WTC11 (cell line): Measurements from ENCODE around the gene PPP3CA. TPM values are rescaled to one million over a fixed set of nuclear protein-coding genes. Genes with fewer than 3 reads are reported as not detected.

Experiments used
- ATAC-seq: fragments of 200-7000 bp; cut with Tn5 transposase; 2 replicates; pipeline ENCODE4 v1.10.0; 2021; ENCODE audit warnings: mild to moderate bottlenecking, moderate library complexity
- CTCF ChIA-PET: fragments of 300-600 bp; sonication (Branson Sonifier 250); formaldehyde crosslinking; loops from one replicate; lab custom pipeline; 2021; ENCODE audit warnings: antibody characterized with exemption; lab: Charles Lee
- POLR2A ChIA-PET: fragments of 350-600 bp; sonication (Branson Sonifier 250); formaldehyde crosslinking; loops from one replicate; lab custom pipeline; 2021; ENCODE audit warnings: antibody characterized with exemption; lab: Charles Lee
- DNase-seq: peaks from one replicate; pipeline ENCODE4 v3.0.0; 2021; ENCODE audit warnings: low spot score
- H3K27ac Mint-ChIP-seq: 2 replicates; pipeline ENCODE4 v1.8.0; 2021; ENCODE audit warnings: mixed read lengths
- H3K27me3 Mint-ChIP-seq: 2 replicates; pipeline ENCODE4 v1.8.0; 2021; ENCODE audit warnings: low read depth, mild to moderate bottlenecking, moderate library complexity, mixed read lengths
- H3K36me3 Mint-ChIP-seq: 2 replicates; pipeline ENCODE4 v1.8.0; 2021; ENCODE audit warnings: mixed read lengths
- H3K4me1 Mint-ChIP-seq: 2 replicates; pipeline ENCODE4 v1.8.0; 2022; ENCODE audit warnings: mixed read lengths
- H3K4me3 Mint-ChIP-seq: 2 replicates; pipeline ENCODE4 v1.8.0; 2021; ENCODE audit warnings: mild to moderate bottlenecking, moderate library complexity, mixed read lengths
- H3K9me3 Mint-ChIP-seq: 2 replicates; pipeline ENCODE4 v1.8.0; 2021; ENCODE audit warnings: mixed read lengths
- ATF1 ChIP-seq: sonication (generic); formaldehyde crosslinking; IDR thresholded peaks from 2 replicates; pipeline ENCODE4 v1.8.1; 2023; ENCODE audit warnings: mild to moderate bottlenecking, moderate library complexity, missing genetic modification reagents
- CBFB ChIP-seq: sonication (generic); formaldehyde crosslinking; IDR thresholded peaks from 2 replicates; pipeline ENCODE4 v1.8.1; 2022; ENCODE audit warnings: mild to moderate bottlenecking, low read depth, missing genetic modification reagents
- CREM ChIP-seq: sonication (generic); formaldehyde crosslinking; IDR thresholded peaks from 2 replicates; pipeline ENCODE4 v1.8.1; 2022; ENCODE audit warnings: mild to moderate bottlenecking, missing genetic modification reagents, moderate library complexity
- E2F4 ChIP-seq: sonication (generic); formaldehyde crosslinking; IDR thresholded peaks from 2 replicates; pipeline ENCODE4 v1.8.1; 2022; ENCODE audit warnings: low read depth, mild to moderate bottlenecking, moderate library complexity, missing genetic modification reagents, borderline replicate concordance
- GRHL2 ChIP-seq: fragments of 250-450 bp; sonication (Bioruptor Pico); IDR thresholded peaks from 2 replicates; pipeline ENCODE4 v1.8.0; 2022; ENCODE audit warnings: mild to moderate bottlenecking, moderate library complexity; ENCODE audit not compliant: insufficient replicate concordance, severe bottlenecking
- GTF2I ChIP-seq: fragments of 250-450 bp; sonication (Bioruptor Pico); conservative IDR thresholded peaks from 2 replicates; pipeline ENCODE4 v1.4.0; 2021; ENCODE audit warnings: mild to moderate bottlenecking
- HMGA2 ChIP-seq: fragments of 250-450 bp; sonication (Bioruptor Pico); IDR thresholded peaks from 2 replicates; pipeline ENCODE4 v1.4.0; 2021; ENCODE audit warnings: mild to moderate bottlenecking, moderate library complexity
- IRF1 ChIP-seq: sonication (generic); formaldehyde crosslinking; IDR thresholded peaks from 2 replicates; pipeline ENCODE4 v1.8.0; 2023; ENCODE audit warnings: missing genetic modification reagents
- KAT7 ChIP-seq: sonication (generic); formaldehyde crosslinking; IDR thresholded peaks from 2 replicates; pipeline ENCODE4 v1.8.1; 2023; ENCODE audit warnings: missing genetic modification reagents, mild to moderate bottlenecking, borderline replicate concordance
- MLX ChIP-seq: sonication (generic); formaldehyde crosslinking; IDR thresholded peaks from 2 replicates; pipeline ENCODE4 v1.8.1; 2023; ENCODE audit warnings: mild to moderate bottlenecking, missing genetic modification reagents, moderate library complexity
- MXD4 ChIP-seq: fragments of 250-450 bp; sonication (Bioruptor Pico); IDR thresholded peaks from 2 replicates; pipeline ENCODE4 v1.8.0; 2021; ENCODE audit warnings: mild to moderate bottlenecking, moderate library complexity, borderline replicate concordance
- NR1H2 ChIP-seq: sonication (generic); formaldehyde crosslinking; IDR thresholded peaks from 2 replicates; pipeline ENCODE4 v1.9.0; 2021; ENCODE audit warnings: mild to moderate bottlenecking, moderate library complexity, missing genetic modification reagents
- NR3C1 ChIP-seq: sonication (generic); formaldehyde crosslinking; conservative IDR thresholded peaks from 2 replicates; pipeline ENCODE4 v1.8.1; 2023; ENCODE audit warnings: low read depth, mild to moderate bottlenecking, missing genetic modification reagents
- SMAD3 ChIP-seq: sonication (generic); formaldehyde crosslinking; IDR thresholded peaks from 2 replicates; pipeline ENCODE4 v1.8.0; 2022; ENCODE audit warnings: missing genetic modification reagents, mild to moderate bottlenecking, borderline replicate concordance
- TCF7 ChIP-seq: sonication (generic); formaldehyde crosslinking; IDR thresholded peaks from 2 replicates; pipeline ENCODE4 v1.8.0; 2022; ENCODE audit warnings: mild to moderate bottlenecking, low read depth, missing genetic modification reagents, moderate library complexity
- TEAD1 ChIP-seq: sonication (generic); formaldehyde crosslinking; IDR thresholded peaks from 2 replicates; pipeline ENCODE4 v1.8.0; 2022; ENCODE audit warnings: mild to moderate bottlenecking, missing genetic modification reagents
- TP53 ChIP-seq: sonication (generic); formaldehyde crosslinking; IDR thresholded peaks from 2 replicates; pipeline ENCODE4 v1.8.1; 2023; ENCODE audit warnings: mild to moderate bottlenecking, missing genetic modification reagents
- ZNF281 ChIP-seq: sonication (generic); formaldehyde crosslinking; IDR thresholded peaks from 2 replicates; pipeline ENCODE4 v1.8.0; 2023; ENCODE audit warnings: mild to moderate bottlenecking, missing genetic modification reagents
- ZNF317 ChIP-seq: sonication (generic); formaldehyde crosslinking; IDR thresholded peaks from 2 replicates; pipeline ENCODE4 v1.8.1; 2023; ENCODE audit warnings: low read depth, mild to moderate bottlenecking, moderate library complexity, missing genetic modification reagents, borderline replicate concordance
- ZNF512 ChIP-seq: sonication (generic); formaldehyde crosslinking; IDR thresholded peaks from 2 replicates; pipeline ENCODE4 v1.8.1; 2022; ENCODE audit warnings: missing genetic modification reagents, borderline replicate concordance
- total RNA-seq: library from RNA; stranded (reverse); gene quantifications from 3 replicates; pipeline ENCODE4 v1.2.3, GENCODE V29; 2021

The PPP3CA gene
- total RNA-seq, 1 experiment from 2014 or later, result 41.6 TPM

GRCh38 chr4:101227715-101228114, 119.6 kb downstream of the PPP3CA start:
- H3K27me3 Mint-ChIP-seq, result no peaks in the 10 kb centered on the region
- peaks cover 22% of the 10 kb centered on the region for H3K4me1 Mint-ChIP-seq
- peaks cover 3% of the 10 kb centered on the region; the same call in 1 of the 2 replicates for H3K9me3 Mint-ChIP-seq
- CTCF ChIA-PET, result no interaction called here
- no peak overlapping the region for H3K4me3 Mint-ChIP-seq
- H3K27ac Mint-ChIP-seq, result no peak overlapping the region
- no peak for ATAC-seq
- TF ChIP-seq GTF2I (CRISPR knock-in tag) (no peak), NR3C1 (no peak), E2F4 (CRISPR knock-in tag) (no peak), SMAD3 (no peak), KAT7 (no peak), IRF1 (CRISPR knock-in tag) (no peak), MLX (no peak), CREM (CRISPR knock-in tag) (no peak), ZNF281 (CRISPR knock-in tag) (no peak)
- H3K36me3 Mint-ChIP-seq, result 0 out of 2 replicates have a peak, but pooled peaks cover 3% of the 10 kb centered on the region
- no peak for DNase-seq
- POLR2A ChIA-PET, result no interaction called here

- peaks cover 3% of the 10 kb centered on the region; the same call in 1 of the 2 replicates for H3K9me3 Mint-ChIP-seq
- TF ChIP-seq HMGA2 (CRISPR knock-in tag) (no peak), SMAD3 (no peak), ATF1 (CRISPR knock-in tag) (no peak), NR1H2 (CRISPR knock-in tag) (no peak), NR3C1 (no peak), KAT7 (no peak), TEAD1 (no peak), ZNF512 (CRISPR knock-in tag) (no peak), CBFB (CRISPR knock-in tag) (no peak), MXD4 (CRISPR knock-in tag) (no peak), GRHL2 (CRISPR knock-in tag) (no peak), TP53 (CRISPR knock-in tag) (no peak), TCF7 (CRISPR knock-in tag) (no peak), ZNF317 (no peak)
- H3K4me3 Mint-ChIP-seq, result no peak overlapping the region
- CTCF ChIA-PET, result interaction anchor here (1.2 kb wide), 1 partner anchor 9 kb away, joined by 3 read pairs; no protein-coding TSS in a partner anchor
- no peaks in the 10 kb centered on the region for H3K27me3 Mint-ChIP-seq
- no peak for ATAC-seq
- DNase-seq, result no peak
- H3K27ac Mint-ChIP-seq, result no peak overlapping the region
- H3K4me1 Mint-ChIP-seq, result peaks cover 19% of the 10 kb centered on the region
- H3K36me3 Mint-ChIP-seq, result 0 out of 2 replicates have a peak, but pooled peaks cover 3% of the 10 kb centered on the region
- POLR2A ChIA-PET, result no interaction called here
Observed at GRCh38 chr4:101224358-101225218, 122.7 kb downstream of the PPP3CA start.
